IPS DF 6.9 (cell line): ENCODE data around the gene KIF3C.

ENCODE experiments used
- DNase-seq: peaks from one replicate; pipeline ENCODE4 v3.0.0-alpha.2; 2013; ENCODE audit warnings: low read depth, low spot score
- H3K27ac ChIP-seq: one replicate; pipeline ENCODE4 v1.5.1; 2013; ENCODE audit warnings: low read length, control low read depth
- H3K27me3 ChIP-seq: 2 replicates; pipeline ENCODE4 v1.6.1; 2013; ENCODE audit warnings: mild to moderate bottlenecking, low read length; ENCODE audit not compliant: control insufficient read depth, insufficient read depth
- H3K36me3 ChIP-seq: 2 replicates; pipeline ENCODE4 v1.6.1; 2013; ENCODE audit warnings: low read length; ENCODE audit not compliant: control insufficient read depth, insufficient read depth
- H3K4me1 ChIP-seq: 2 replicates; pipeline ENCODE4 v1.6.1; 2013; ENCODE audit warnings: low read length; ENCODE audit not compliant: control insufficient read depth, insufficient read depth
- H3K4me3 ChIP-seq: 2 replicates; pipeline ENCODE4 v1.5.1; 2013; ENCODE audit warnings: mild to moderate bottlenecking, low read length
- H3K9me3 ChIP-seq: 2 replicates; pipeline ENCODE4 v1.6.1; 2013; ENCODE audit warnings: low read length, inconsistent platforms; ENCODE audit not compliant: control insufficient read depth, insufficient read depth
- WGBS: extraction: QIAGEN DNeasy Blood & Tissue Kit; methylation state at CpG from one replicate; pipeline ENCODE4 v1.1.7; 2013; ENCODE audit warnings: mixed read lengths, missing lambda C conversion rate; ENCODE audit not compliant: insufficient read length, insufficient coverage; 5-methylcytosine and 5-hydroxymethylcytosine counted together

KIF3C gene

GRCh38 chr2:25938345-25938744 is 44.0 kb downstream of the KIF3C start:
- no peak overlapping the region for H3K4me3 ChIP-seq
- H3K36me3 ChIP-seq = 0 out of 2 replicates have a peak, but pooled peaks cover 2% of the 10 kb centered on the region
- H3K4me1 ChIP-seq = no peaks in the 10 kb centered on the region
- no peak for DNase-seq
- no peaks in the 10 kb centered on the region for H3K9me3 ChIP-seq
- no peak overlapping the region for H3K27ac ChIP-seq
- no peaks in the 10 kb centered on the region for H3K27me3 ChIP-seq
- WGBS = no CpG with 5 or more reads among the region's 6 CpGs

DNA sequence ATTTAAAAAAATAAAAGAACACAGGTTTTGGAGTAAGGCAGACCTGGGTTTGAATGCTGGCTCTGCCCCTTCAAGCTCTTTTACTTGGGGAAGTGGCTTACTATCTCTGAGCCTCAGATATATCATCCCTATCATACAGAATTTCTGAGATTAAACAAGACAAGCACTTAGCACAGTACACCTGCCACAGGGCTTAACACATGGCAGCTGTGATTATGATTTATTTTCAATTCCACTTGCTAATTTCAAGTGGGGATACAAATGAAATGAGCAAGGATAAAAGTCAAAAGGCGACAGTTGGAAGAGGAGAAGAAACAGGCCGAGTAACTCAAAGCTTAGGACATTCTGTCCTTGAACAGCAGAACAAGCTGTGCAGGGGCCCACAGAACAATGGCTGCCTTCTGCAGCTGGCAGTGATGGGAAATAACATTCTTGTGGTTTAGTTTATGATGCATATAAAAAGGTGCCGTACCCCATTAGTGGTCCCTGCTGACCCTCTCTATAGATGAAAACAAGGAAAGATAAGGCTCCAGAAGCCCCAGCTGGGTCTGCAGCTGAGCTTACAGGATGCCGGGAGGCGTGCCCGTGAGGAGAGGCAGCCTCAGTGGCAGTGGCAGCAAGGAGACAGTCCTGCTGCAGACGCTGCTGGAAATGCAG is 45.3 kb downstream of the KIF3C start:
- H3K27ac ChIP-seq = no peak overlapping the region
- H3K4me3 ChIP-seq = no peak overlapping the region
- no peak for DNase-seq
- H3K27me3 ChIP-seq = no peaks in the 10 kb centered on the region
- H3K4me1 ChIP-seq = no peaks in the 10 kb centered on the region
- H3K36me3 ChIP-seq = 0 out of 2 replicates have a peak, but pooled peaks cover 2% of the 10 kb centered on the region
- no peaks in the 10 kb centered on the region for H3K9me3 ChIP-seq
- whole genome bisulfite sequencing = no CpG with 5 or more reads among the region's 7 CpGs

GRCh38 chr2:25933622-25934021 is 48.7 kb downstream of the KIF3C start:
- H3K4me3 ChIP-seq = no peak overlapping the region
- DNase-seq = no peak
- H3K4me1 ChIP-seq = no peaks in the 10 kb centered on the region
- H3K27ac ChIP-seq = no peak overlapping the region
- peaks cover 10% of the 10 kb centered on the region for H3K36me3 ChIP-seq
- H3K27me3 ChIP-seq = no peaks in the 10 kb centered on the region
- no peaks in the 10 kb centered on the region for H3K9me3 ChIP-seq
- WGBS = no CpG with 5 or more reads among the region's 2 CpGs

DNA sequence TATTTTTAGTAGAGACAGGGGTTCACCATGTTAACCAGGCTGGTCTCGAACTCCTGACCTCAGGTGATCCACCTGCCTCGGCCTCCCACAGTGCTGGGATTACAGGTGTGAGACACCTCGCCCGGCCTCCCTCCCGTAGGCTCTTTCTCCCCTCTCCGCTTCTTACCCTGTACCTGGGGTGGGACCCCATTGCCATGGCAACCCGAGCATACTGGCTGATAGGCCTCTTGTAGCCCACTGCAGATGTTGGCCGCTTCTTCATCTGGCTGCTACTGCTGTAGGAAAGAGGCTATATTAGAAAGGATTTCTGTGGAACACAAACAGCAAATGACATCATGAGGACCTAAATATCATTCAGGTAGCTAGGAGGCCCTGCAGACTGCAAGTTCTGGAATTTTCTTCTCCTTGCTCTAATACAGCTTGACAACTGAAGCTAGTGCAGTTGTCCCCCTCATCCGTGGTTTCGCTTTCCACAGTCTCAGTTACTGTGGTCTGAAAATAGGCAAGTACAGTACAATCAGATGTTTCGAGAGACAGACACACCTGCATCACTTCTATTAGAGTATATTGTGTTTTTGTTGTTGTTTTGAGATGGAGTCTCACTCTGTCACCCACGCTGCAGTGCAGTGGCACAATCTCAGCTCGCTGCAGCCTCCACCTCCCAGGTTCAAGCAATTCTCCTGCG is 52.4 kb downstream of the KIF3C start:
- WGBS = no CpG with 5 or more reads among the region's 14 CpGs
- H3K9me3 ChIP-seq = no peaks in the 10 kb centered on the region
- H3K36me3 ChIP-seq = peaks cover 13% of the 10 kb centered on the region
- no peak overlapping the region for H3K27ac ChIP-seq
- no peak for DNase-seq
- H3K4me3 ChIP-seq = no peak overlapping the region
- no peaks in the 10 kb centered on the region for H3K27me3 ChIP-seq
- no peaks in the 10 kb centered on the region for H3K4me1 ChIP-seq

DNA sequence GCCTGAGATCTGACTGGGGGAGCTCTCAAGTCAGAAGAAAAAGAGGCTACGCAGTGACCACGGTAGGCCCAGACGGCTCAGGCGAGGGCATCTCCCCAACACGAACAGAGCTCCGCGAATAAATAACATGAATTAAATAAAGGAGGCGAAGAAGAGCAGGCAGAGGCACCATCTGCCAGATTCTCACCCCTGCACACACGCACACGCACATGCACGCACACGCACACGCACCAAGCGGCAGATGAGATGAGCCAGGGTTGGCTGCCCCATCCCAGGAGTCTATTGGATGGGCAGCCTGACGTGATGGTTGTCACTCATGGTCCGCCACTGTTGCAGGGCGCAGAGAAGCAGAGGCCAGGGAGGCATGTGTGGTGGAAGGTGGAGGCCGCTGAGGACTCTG is 53.6 kb downstream of the KIF3C start:
- Histone ChIP-seq H3K27me3 (no peaks in the 10 kb centered on the region), H3K36me3 (peaks cover 13% of the 10 kb centered on the region), H3K27ac (no peak overlapping the region), H3K4me1 (no peaks in the 10 kb centered on the region), H3K9me3 (no peaks in the 10 kb centered on the region), H3K4me3 (no peak overlapping the region)
- no peak for DNase-seq
- no CpG with 5 or more reads among the region's 18 CpGs for WGBS

GRCh38 chr2:25926984-25927756 is 55.1 kb downstream of the KIF3C start:
- WGBS = 100% methylated on average over 3 of the region's 18 CpGs
- no peaks in the 10 kb centered on the region for H3K27me3 ChIP-seq
- no peaks in the 10 kb centered on the region for H3K4me1 ChIP-seq
- H3K4me3 ChIP-seq = no peak overlapping the region
- peaks cover 13% of the 10 kb centered on the region for H3K36me3 ChIP-seq
- no peaks in the 10 kb centered on the region for H3K9me3 ChIP-seq
- no peak for DNase-seq
- no peak overlapping the region for H3K27ac ChIP-seq

DNA sequence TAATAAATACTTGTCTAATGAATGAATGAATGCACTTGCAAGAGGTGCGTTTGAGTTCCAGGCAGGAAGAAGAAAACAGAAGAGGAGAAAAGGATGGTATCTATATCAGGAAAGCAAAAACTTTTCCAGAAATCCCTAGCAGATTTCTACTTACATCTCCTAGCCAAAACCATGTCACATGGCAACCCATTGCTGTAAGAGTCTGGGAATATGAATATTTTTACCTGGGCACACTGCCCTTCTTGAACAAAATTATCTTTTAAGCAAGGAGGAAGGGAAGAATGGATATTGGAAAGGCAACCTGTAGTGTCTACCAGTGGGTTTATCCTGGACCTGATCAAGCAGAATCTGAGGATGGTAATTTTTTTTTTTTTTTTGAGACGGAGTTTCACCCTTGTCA is 59.8 kb downstream of the KIF3C start:
- no CpG with 5 or more reads among the region's 2 CpGs for WGBS
- no peaks in the 10 kb centered on the region for H3K4me1 ChIP-seq
- no peak for DNase-seq
- no peak overlapping the region for H3K4me3 ChIP-seq
- peaks cover 3% of the 10 kb centered on the region; the same call in 1 of the 2 replicates for H3K36me3 ChIP-seq
- no peak overlapping the region for H3K27ac ChIP-seq
- H3K9me3 ChIP-seq = no peaks in the 10 kb centered on the region
- no peaks in the 10 kb centered on the region for H3K27me3 ChIP-seq

DNA sequence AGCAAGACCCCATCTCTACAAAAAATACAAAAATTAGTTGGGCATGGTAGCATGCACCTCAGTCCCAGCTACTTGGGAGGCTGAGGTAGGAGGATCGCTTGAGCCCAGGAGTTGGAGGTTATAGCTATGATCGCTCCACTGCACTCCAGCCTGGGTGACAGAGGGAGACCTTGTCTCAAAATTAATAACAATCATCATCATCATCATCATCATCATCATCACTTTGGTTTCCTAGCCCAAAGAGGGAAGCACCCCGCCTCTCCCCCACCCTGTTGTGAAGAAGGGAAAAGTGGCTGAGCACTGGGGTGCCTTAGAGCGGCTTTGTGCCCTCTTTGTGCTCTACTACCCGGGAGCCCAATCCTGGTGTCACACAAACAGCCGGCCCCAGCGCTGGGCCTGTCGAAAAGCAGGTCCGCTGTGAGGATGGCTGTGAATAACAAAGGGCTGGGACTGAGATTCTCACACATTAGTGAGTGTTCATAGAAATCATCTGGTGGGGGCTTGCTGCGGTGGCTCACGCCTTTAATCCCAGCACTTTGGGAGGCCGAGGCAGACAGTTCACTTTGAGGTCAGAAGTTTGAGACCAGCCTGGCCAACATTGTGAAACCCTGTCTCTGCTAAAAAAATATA is 61.4 kb downstream of the KIF3C start:
- no peaks in the 10 kb centered on the region for H3K4me1 ChIP-seq
- no peaks in the 10 kb centered on the region for H3K9me3 ChIP-seq
- no peaks in the 10 kb centered on the region for H3K27me3 ChIP-seq
- H3K36me3 ChIP-seq = no peaks in the 10 kb centered on the region
- DNase-seq = no peak
- no peak overlapping the region for H3K27ac ChIP-seq
- WGBS = no CpG with 5 or more reads among the region's 12 CpGs
- no peak overlapping the region for H3K4me3 ChIP-seq

DNA sequence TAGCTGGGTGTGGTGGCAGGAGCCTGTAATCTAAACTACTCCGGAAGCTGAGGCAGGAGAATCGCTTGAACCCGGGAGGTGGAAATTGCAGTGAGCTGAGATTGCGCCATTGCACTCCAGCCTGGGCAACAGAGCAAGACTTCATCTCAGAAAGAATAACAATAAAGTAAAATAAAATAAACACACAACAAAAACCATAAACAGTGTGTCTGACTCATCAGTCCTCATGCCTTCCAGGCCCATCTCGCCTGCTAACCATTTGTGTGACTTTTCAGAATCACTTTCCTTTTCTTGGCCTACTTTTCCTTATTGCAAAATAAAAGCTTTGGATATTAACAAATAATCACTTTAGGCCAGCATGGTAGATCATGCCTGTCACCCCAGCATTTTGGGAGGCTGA is 62.0 kb downstream of the KIF3C start:
- Histone ChIP-seq H3K9me3 (no peaks in the 10 kb centered on the region), H3K4me3 (no peak overlapping the region), H3K36me3 (no peaks in the 10 kb centered on the region; the same call in 1 of the 2 replicates), H3K4me1 (no peaks in the 10 kb centered on the region; the same call in 1 of the 2 replicates), H3K27ac (no peak overlapping the region), H3K27me3 (no peaks in the 10 kb centered on the region)
- DNase-seq = no peak
- no CpG with 5 or more reads among the region's 5 CpGs for WGBS

- no peaks in the 10 kb centered on the region for H3K27me3 ChIP-seq
- H3K4me1 ChIP-seq = no peaks in the 10 kb centered on the region; the same call in 1 of the 2 replicates
- WGBS = no CpG with 5 or more reads among the region's 3 CpGs
- H3K36me3 ChIP-seq = no peaks in the 10 kb centered on the region; the same call in 1 of the 2 replicates
- no peak for DNase-seq
- no peak overlapping the region for H3K27ac ChIP-seq
- no peaks in the 10 kb centered on the region for H3K9me3 ChIP-seq
- H3K4me3 ChIP-seq = no peak overlapping the region
Measured at GRCh38 chr2:25917832-25918231, 64.5 kb downstream of the KIF3C start.
